Heart right ventricle (tissue), 16 donors: ENCODE data around the gene TMEM127. TPM values are rescaled to one million over a fixed set of nuclear protein-coding genes. Genes with fewer than 3 reads are reported as not detected.

Experiments
- ATAC-seq, 8 donors: fragments of 200-7000 bp; cut with Tn5 transposase; one replicate each; pipeline ENCODE4 v1.9.1; 2020; ENCODE audit warnings: mild to moderate bottlenecking in 8 of 8, moderate library complexity in 8 of 8, moderate number of reproducible peaks in 1 of 8
- DNase-seq, 2 donors: peaks; one replicate each; pipeline ENCODE4 v3.0.0-alpha.2; 2020
- H3K27ac ChIP-seq, 10 donors: fragments of 200-600 bp; sonication (generic) in 2 of 10; one replicate each; pipeline versions ENCODE4 v1.5.0 to v1.8.0; 2020 to 2022; ENCODE audit warnings: mild to moderate bottlenecking in 3 of 10
- H3K27me3 ChIP-seq, 7 donors: fragments of 200-600 bp; one replicate each; pipeline ENCODE4 v1.8.0; 2021 to 2022; ENCODE audit warnings: mild to moderate bottlenecking in 2 of 7
- H3K36me3 ChIP-seq, 9 donors: fragments of 200-600 bp; sonication (generic) in 1 of 9; one replicate each; pipeline versions ENCODE4 v1.5.0 to v1.8.0; 2020 to 2022; ENCODE audit warnings: mild to moderate bottlenecking in 2 of 9
- H3K4me1 ChIP-seq, 9 donors: fragments of 200-600 bp; sonication (generic) in 1 of 9; one replicate each; pipeline versions ENCODE4 v1.5.0 to v1.8.0; 2020 to 2022; ENCODE audit warnings: mild to moderate bottlenecking in 4 of 9
- H3K4me3 ChIP-seq, 10 donors: fragments of 200-600 bp; sonication (generic) in 2 of 10; one replicate each; pipeline versions ENCODE4 v1.5.0 to v1.8.0; 2020 to 2022; ENCODE audit warnings: mild to moderate bottlenecking in 7 of 10, moderate library complexity in 2 of 10
- H3K9me3 ChIP-seq, 11 donors: fragments of 200-600 bp in 10 of 11; sonication (generic) in 2 of 11; one replicate each; pipeline versions ENCODE4 v1.5.0 to v1.8.0; 2013 to 2022; ENCODE audit warnings: mild to moderate bottlenecking in 2 of 11, control low read depth in 1 of 11, moderate library complexity in 1 of 11
- WGBS, 2 donors: extraction: QIAGEN DNeasy Blood & Tissue Kit; methylation state at CpG; one replicate each; pipeline ENCODE4 v1.1.7; 2013; ENCODE audit warnings: inconsistent platforms in 1 of 2; 5-methylcytosine and 5-hydroxymethylcytosine counted together
- intact Hi-C, 10 donors: fragments of 100-400 bp; cut with DNase I; formaldehyde crosslinking; loops; one replicate each; pipeline versions ENCODE4 v1.11.1 to v1.14.2; 2022
- polyA plus RNA-seq, 2 donors: library from polyadenylated mRNA; stranded (reverse); fragments of 200-250 nt; gene quantifications; one replicate each; pipeline ENCODE4 v1.2.3, GENCODE V29; 2013
- total RNA-seq, 10 donors: library from RNA; stranded (reverse); fragmentation: NEBNext Ultra II Directional in 3 of 10; extraction: Animal tissue kit (Norgen Biotek cat#: 25700) in 3 of 10; gene quantifications; one replicate each; pipeline versions ENCODE4 v1.2.1 to v1.2.4, GENCODE V29; 2021 to 2023
- TF ChIP-seq, protein P1 (sequence below), 9 donors: fragments of 200-600 bp; sonication (generic) in 2 of 9; IDR thresholded peaks; one replicate each; pipeline versions ENCODE4 v1.5.0 to v1.8.0; 2021 to 2022; ENCODE audit warnings: antibody characterized with exemption in 9 of 9, mild to moderate bottlenecking in 5 of 9, moderate library complexity in 1 of 9
- donor health status: Arrhythmogenic right ventricular cardiomyopathy.
- donor health status: ischemic (EF 13 %, LVEDD 7.1; RV severe dilation, severe dysfunction).
- donor health status: healthy with polysubstance abuse.
- donor health status: DM: no; HTN: yes; CAD: no.
- donor health status: DM: no; HTN: no; CAD: no.
- donor health status: ischemic (EF 25% LVEDD 6.9; RV normal size, moderate dysfunction).
- donor health status: ischemic (EF 25% LVEDD 5.7; RV mildly dilated, moderate dysfunction).
- donor health status: healthy.
- donor health status: DM: yes; HTN: yes; CAD: no.
- donor health status: Ischemic cardiomyopathy.
- donor health status: ischemic (EF 35%, LVEDD 5.7; RV mildly dilated, moderate dysfunction).
- donor health status: nonischemic (EF 11% LVEDD 7.7; RV severe dilation, severe dysfunction).
- donor health status: DM: yes; HTN: yes; CAD: no.
- donor health status: PGD.
- donor health status: ischemic (EF 29% LVEDD 5.4; RV normal size, mild dysfunction).
- donor health status: nonischemic (EF 23%, LVEDD 6.1; RV moderate dilation, normal function).

TMEM127 gene
- total and polyA plus RNA-seq, 12 donors = 15.2 to 113 (median 88.3) TPM

DNA sequence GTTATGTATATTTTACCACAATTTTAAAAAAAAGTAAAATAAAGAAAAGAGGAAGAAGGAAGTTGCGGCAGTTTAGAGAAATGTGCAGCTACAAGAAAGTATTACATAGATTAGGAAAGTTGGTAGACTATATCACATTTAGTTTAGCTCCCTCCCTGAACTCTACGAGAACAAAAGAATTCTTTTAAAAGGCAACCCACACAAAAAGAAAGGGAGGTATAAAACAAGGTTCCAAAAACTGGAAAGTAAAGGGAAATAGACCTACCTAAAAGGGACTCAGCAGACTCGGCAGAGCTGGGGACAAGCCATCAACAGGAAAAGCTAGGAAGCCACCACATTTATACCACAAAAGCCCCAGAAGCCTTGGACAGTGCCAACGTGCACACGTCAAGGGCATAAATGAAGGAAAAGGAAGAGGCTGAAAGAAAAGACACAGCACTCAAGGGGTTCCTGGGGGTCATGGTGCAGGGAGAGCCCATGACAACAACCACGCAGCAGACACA, 9.1 kb downstream of the TMEM127 start:
- H3K27ac ChIP-seq = peak overlapping the region in 9 of 10 donors; percentile 85 to 97 (median 94)
- H3K4me3 ChIP-seq = peak overlapping the region in 1 of 10 donors; percentile 17
- no peak for ATAC-seq
- intact Hi-C loops = no loop called here
- 64% methylated on average over 6 of the region's 6 CpGs for WGBS, 2 donors
- TF ChIP-seq, protein P1, sequence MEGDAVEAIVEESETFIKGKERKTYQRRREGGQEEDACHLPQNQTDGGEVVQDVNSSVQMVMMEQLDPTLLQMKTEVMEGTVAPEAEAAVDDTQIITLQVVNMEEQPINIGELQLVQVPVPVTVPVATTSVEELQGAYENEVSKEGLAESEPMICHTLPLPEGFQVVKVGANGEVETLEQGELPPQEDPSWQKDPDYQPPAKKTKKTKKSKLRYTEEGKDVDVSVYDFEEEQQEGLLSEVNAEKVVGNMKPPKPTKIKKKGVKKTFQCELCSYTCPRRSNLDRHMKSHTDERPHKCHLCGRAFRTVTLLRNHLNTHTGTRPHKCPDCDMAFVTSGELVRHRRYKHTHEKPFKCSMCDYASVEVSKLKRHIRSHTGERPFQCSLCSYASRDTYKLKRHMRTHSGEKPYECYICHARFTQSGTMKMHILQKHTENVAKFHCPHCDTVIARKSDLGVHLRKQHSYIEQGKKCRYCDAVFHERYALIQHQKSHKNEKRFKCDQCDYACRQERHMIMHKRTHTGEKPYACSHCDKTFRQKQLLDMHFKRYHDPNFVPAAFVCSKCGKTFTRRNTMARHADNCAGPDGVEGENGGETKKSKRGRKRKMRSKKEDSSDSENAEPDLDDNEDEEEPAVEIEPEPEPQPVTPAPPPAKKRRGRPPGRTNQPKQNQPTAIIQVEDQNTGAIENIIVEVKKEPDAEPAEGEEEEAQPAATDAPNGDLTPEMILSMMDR (IDR thresholded peaks at IDR 0.05) = no peak
- no peaks in the 10 kb centered on the region for H3K9me3 ChIP-seq
- no peak for DNase-seq
- peaks cover 36 to 100% (median 98%) of the 10 kb centered on the region in 9 donors for H3K4me1 ChIP-seq
- no peaks in the 10 kb centered on the region for H3K27me3 ChIP-seq
- peaks cover 0 to 81% (median 30%) of the 10 kb centered on the region in 9 donors for H3K36me3 ChIP-seq

DNA sequence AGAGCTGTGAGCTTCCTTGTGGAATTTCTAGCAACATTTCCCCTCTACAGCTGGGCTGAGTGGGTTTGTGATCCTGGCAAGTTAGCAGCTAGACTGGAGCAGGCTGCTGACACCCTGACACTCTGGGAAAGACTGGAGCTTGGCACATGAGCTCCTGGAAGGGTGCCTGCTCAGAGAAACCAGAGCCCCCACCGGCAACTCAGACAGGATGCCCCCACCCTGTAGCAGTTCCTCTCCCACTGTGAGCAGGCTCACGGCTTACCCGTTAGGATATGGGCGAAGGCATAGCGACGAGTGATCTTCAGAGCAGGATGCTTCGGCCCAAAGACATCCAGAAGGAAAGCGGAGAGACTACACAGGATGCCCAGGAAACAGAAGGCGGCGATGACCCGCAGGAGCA, 11.2 kb downstream of the TMEM127 start:
- Histone ChIP-seq H3K27ac (peak overlapping the region in 9 of 10 donors; percentile 64 to 97 (median 85)), H3K4me1 (peaks cover 26 to 100% (median 98%) of the 10 kb centered on the region in 9 donors), H3K36me3 (peaks cover 0 to 83% (median 30%) of the 10 kb centered on the region in 9 donors), H3K9me3 (no peaks in the 10 kb centered on the region), H3K27me3 (no peaks in the 10 kb centered on the region), H3K4me3 (no peak overlapping the region)
- TF ChIP-seq, protein P1 (IDR thresholded peaks at IDR 0.05) = no peak
- 48 to 62% methylated on average over 11 of the region's 11 CpGs for WGBS, 2 donors
- intact Hi-C loops = loop anchor here in 1 of 10 donors (5.0 kb wide), 1 partner anchor 42 kb away; no protein-coding TSS in a partner anchor
- DNase-seq (peak in 1 of 2 donors; percentile 53), ATAC-seq (peak in 6 of 8 donors; percentile 8 to 56 (median 32))

DNA sequence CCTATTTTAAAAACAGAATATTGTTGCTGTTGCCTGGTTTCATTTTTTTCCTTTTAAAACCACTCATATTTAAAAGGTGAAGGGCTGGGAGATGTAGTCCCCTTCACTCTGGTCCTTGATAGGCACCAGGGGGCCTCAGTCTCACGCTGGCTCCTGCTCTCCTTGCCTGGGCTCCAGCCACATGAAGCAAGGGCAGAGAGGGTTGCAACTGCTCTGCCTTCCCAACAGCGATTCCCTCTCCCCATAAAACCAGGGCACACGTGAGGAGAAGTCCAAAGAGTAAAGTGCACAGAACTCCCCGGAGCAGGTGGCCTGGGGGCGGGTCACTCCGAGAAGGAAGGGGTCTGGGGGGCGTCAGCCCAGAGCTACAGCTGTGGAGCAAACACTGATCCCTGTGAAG, 12.8 kb downstream of the TMEM127 start:
- Histone ChIP-seq H3K9me3 (no peaks in the 10 kb centered on the region), H3K4me3 (no peak overlapping the region), H3K36me3 (peaks cover 0 to 70% (median 30%) of the 10 kb centered on the region in 9 donors), H3K27me3 (no peaks in the 10 kb centered on the region), H3K27ac (peak overlapping the region in 9 of 10 donors; percentile 66 to 97 (median 73)), H3K4me1 (peaks cover 13 to 93% (median 86%) of the 10 kb centered on the region in 9 donors)
- TF ChIP-seq, protein P1 (IDR thresholded peaks at IDR 0.05) = peak in 6 of 9 donors; percentile 5 to 48 (median 22)
- intact Hi-C loops = loop anchor here in 1 of 10 donors (5.0 kb wide), 1 partner anchor 41 kb away; no protein-coding TSS in a partner anchor
- no peak for DNase-seq
- ATAC-seq = peak in 6 of 8 donors; percentile 23 to 53 (median 36)
- WGBS, 2 donors = 75 to 85% methylated on average over 7 of the region's 7 CpGs

DNA sequence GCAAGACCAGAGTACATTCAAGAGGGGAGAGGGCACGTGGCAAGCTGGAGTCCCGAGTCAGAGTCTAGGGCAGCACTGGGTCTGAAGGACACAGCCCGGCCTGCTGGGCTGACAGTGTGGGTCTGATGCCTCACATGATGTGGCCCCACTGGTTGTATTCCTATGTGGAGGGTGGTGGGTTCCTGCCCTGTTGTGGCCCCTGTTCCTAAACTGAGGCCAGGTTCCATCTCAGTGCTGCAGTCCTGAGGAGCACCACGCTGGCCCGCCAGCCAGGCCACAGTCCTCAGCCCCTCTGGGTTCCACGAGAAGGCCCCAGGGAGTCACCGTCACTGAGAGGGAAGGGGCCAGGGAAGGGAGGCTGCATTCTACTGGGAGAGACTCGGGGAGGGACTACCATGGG, 13.3 kb downstream of the TMEM127 start:
- Histone ChIP-seq H3K27ac (peak overlapping the region in 9 of 10 donors; percentile 40 to 97 (median 73)), H3K27me3 (no peaks in the 10 kb centered on the region), H3K4me3 (no peak overlapping the region), H3K4me1 (peaks cover 13 to 93% (median 82%) of the 10 kb centered on the region in 9 donors), H3K36me3 (peaks cover 0 to 70% (median 30%) of the 10 kb centered on the region in 9 donors), H3K9me3 (no peaks in the 10 kb centered on the region)
- 73 to 77% methylated on average over 8 of the region's 8 CpGs for WGBS, 2 donors
- DNase-seq = no peak
- peak in 2 of 8 donors; percentile 8 to 23 for ATAC-seq
- intact Hi-C loops = loop anchor here in 1 of 10 donors (5.0 kb wide), 1 partner anchor 40 kb away; no protein-coding TSS in a partner anchor
- TF ChIP-seq, protein P1 (IDR thresholded peaks at IDR 0.05) = no peak
